22Rv1 (cell line): ENCODE results near the gene IFNB1.

Source experiments
- H3K27ac ChIP-seq: fragments of 450-650 bp; 2 replicates; pipeline ENCODE4 v1.5.1; 2017
- CTCF ChIP-seq: fragments of 450-650 bp; IDR thresholded peaks from 2 replicates; pipeline ENCODE4 v1.5.1; 2017; ENCODE audit warnings: mild to moderate bottlenecking
- ZFX ChIP-seq: fragments of 450-650 bp; IDR thresholded peaks from 2 replicates; pipeline ENCODE4 v1.6.1; 2017; ENCODE audit warnings: antibody characterized with exemption, borderline replicate concordance

Gene IFNB1

GRCh38 chr9:21077781-21078180, at the start of gene IFNB1:
TSS of gene IFNB1 (minus strand) at chr9:21077942. CDS start at chr9:21077869, 73 bp downstream.
- TF ChIP-seq CTCF = no peak
- no peak within 1 kb of the TSS for H3K27ac ChIP-seq

GRCh38 chr9:21121595-21122251, 44.0 kb upstream of the IFNB1 start:
- TF ChIP-seq CTCF (no peak), ZFX (no peak)
- H3K27ac ChIP-seq = no peak overlapping the region

- no peak overlapping the region for H3K27ac ChIP-seq
- TF ChIP-seq ZFX (no peak), CTCF (no peak)
Observed at GRCh38 chr9:21121079-21121478, 43.3 kb upstream of the IFNB1 start.

GRCh38 chr9:21119093-21119770, 41.5 kb upstream of the IFNB1 start:
- H3K27ac ChIP-seq = no peak overlapping the region
- TF ChIP-seq ZFX = no peak
- no peak for TF ChIP-seq CTCF

- TF ChIP-seq CTCF (no peak), ZFX (no peak)
- no peak overlapping the region for H3K27ac ChIP-seq
Observed at GRCh38 chr9:21114311-21114710, 36.6 kb upstream of the IFNB1 start.

- no peak overlapping the region for H3K27ac ChIP-seq
- TF ChIP-seq CTCF (peak; percentile 85), ZFX (no peak)
Observed at GRCh38 chr9:21110708-21111576, 33.2 kb upstream of the IFNB1 start.
